GM18502 (cell line): ENCODE data around the gene SBK2.
"Not testable (repeated sequence)": the region's sequence is repeated elsewhere in the genome, so short reads cannot be mapped to it uniquely, and the experiment has no call there.

Experiments
- ATAC-seq: cut with Tn5 transposase; IDR thresholded peaks from one replicate; pipeline ENCODE4 v1.9.1; 2021; ENCODE audit warnings: mild to moderate bottlenecking; ENCODE audit not compliant: unreplicated experiment, poor library complexity

Gene SBK2

DNA sequence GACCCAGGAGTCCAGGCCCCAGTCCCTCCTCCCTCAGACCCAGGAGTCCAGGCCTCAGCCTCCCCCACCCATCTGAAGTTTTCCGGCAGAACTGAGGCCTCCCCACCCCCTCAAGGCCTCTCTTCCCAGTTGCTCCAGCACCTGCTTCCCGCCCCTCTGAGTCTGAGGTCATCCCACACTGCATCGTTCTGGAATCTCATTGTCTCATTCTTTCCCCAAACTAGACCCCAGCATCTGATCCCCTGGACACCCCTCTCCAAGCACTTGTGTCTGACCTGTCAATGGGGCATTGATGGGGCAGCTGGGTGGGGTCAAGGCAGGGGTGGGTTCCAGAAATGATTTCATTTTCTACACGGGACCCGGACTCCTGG lies 793 bp upstream of the SBK2 start:
- no peak for ATAC-seq

DNA sequence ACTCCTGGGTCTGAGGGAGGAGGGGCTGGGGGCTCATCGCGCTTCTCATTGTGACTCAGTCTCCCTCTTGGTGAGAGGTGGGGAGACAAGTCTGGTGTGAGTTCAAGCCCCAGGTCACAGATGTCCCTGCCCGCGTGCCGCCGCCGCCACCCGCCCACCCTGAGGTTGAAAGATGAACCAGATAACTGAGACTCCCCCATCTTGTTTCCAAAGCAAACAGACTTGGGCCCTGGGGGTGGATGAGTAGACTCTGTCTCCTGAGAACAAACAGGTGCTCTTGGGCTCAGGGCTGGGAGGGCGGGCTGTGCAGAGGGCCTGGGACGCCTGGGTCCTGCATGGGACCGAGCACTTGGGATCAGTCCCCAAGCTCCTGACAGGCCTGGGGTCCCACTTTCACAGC lies 567 bp downstream of the SBK2 start:
- no peak for ATAC-seq

DNA sequence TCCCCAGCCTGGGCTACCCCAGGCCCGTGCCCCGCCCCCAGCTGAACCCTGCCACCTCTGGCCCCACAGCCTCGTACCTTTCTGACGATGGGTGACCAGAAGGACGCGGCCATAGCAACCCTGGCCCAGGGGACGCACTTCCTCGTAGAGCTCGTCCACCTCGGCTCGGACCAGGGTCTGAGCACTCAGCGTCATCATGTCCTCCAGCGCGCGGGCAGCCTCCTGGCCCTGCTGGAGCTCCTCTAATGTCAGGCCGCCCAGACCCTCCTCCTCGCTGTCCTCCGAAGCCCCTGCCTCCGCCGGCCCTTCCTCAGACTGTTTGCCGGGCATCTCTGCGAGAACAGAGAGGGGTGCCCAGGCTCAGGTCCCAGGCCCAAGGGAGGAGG lies 975 bp downstream of the SBK2 start:
- no peak for ATAC-seq

DNA sequence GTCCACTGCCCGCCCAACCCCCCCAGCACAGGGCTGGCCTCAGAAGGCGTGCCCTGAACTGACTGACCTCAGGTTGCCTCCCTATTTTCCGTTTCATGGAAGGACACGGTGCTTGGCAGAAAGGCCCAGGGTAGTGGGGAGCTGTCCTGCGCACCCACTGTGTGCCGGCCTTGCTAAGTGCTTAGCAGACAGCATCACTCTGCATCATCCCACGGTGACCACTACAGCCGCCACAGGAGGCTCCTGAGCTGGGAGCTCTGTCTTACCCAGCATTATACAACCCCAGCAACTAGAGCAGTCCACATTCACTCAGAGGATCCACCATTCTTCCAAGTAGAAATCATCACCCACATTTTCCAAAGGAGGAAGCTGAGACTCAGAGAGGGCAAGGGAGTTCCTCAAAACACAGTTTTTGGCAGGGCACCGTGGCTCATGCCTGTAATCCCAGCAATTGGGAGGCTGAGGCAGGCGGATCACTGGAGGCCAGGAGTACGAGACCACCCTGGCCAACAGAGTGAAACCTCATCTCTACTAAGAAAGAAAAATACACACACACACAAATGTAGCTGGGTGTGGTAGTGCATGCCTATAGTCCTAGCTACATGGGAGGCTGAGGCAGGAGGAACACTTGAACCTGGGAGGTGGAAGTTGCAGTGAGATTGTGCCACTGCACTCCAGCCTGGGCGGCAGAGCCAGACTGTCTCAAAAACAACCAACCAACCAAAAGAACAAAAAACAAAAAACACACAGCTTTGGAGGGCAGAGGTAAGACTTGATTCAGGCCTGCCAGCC lies 1.6 kb downstream of the SBK2 start:
- no peak for ATAC-seq

DNA sequence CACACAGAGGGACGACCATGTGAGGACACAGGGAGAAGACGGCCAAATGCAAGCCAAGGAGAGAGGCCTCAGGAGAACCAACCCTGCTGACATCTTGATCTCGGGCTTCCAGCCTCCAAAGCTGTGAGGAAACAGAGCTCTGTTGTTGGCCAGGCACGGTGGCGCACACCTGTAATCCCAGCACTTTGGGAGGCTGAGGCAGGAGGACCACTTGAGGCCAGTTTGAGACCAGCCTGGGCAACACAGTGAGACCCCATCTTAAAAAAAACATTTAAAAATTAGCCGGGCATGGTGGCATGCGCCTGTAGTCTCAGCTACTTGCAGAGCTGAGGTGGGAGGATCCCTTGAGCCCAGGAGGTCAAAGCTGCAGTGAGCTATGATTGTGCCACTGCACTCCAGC lies 2.7 kb downstream of the SBK2 start:
- not testable (repeated sequence) for ATAC-seq

DNA sequence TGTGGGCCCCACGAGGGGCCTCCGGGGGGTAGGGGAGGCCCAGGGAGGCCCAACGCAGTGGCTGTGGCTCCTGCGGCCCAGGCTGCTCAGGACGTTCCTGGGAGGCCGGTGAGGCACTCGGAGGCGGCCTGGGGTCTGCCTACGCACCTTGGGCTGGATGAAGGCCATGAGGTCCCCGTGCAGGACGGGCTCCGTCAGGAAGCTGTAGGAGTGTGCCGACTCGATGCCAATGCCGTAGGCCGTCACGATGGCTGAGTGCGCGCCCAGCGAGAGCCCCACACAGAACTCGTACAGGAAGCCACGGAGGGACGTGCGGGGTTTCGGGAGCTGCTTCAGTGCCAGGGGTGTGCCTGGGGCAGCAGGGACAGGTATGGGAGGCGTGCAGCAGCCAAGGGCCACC lies 5.9 kb downstream of the SBK2 start:
- ATAC-seq = no peak

DNA sequence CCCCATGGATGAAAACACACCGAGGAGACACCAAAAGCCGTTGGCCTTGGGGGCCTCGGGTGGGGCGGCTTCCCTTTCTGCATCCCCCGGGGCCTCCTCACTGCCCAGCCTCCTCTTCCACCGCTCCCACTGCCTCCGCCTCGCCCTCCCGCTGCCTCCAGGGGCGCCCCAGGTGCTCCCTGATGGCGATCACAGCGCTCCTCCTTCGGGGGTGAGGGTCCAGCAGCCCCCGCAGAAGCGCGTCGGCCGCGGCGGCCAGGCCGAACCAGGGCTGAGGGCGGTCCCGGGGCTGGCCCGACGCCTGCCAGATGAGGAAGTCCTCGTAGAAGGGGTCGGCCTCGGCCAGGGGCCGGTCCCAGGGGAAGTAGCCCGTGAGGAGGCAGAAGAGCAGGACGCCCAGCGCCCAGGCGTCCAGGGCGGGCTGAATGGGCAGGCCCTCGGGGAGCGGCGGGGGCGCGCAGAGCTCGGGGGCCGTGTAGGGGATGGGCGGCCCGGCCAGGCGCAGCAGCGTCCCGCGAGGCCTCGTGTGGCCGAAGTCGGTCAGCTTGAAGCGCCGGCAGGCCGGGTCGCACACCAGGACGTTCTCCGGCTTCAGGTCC lies 7.2 kb downstream of the SBK2 start:
- no peak for ATAC-seq

DNA sequence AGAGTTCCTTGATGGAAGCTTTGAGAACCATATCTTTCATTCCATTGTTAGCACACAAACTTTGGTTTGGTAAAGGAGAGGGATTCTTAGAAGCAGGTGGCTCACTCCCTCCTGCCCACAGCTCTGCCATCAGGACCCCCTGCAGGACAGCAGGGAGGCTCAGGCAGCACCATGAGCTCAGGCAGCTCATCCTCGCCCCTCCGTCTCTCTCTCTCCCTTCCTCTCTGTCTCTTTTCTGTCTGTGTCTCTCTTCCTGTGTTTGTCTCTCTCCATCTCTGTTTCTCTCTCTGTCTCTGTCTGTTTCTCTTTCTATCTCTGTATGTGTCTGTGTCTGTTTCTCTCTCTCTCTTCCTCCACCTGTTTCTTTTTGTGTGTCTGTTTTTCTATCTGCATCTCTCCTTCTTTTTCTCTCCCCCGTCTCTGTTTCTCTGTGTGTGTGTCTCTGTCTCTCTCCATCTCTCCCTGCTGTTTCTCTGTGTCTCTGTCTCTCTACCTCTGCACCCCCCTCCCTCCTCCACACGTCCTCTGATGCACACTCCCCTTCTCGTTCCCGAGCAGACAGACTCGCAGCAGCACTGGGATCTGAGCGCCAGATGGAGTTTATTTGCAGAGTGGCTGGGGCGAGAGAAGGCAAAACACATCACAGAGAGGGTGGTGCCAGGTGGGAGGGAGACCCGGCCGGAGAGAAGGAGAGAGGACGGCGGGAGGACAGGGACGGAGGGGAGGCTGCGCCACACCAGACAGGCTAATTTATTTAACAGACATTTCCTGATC lies 8.7 kb downstream of the SBK2 start:
- ATAC-seq = no peak

DNA sequence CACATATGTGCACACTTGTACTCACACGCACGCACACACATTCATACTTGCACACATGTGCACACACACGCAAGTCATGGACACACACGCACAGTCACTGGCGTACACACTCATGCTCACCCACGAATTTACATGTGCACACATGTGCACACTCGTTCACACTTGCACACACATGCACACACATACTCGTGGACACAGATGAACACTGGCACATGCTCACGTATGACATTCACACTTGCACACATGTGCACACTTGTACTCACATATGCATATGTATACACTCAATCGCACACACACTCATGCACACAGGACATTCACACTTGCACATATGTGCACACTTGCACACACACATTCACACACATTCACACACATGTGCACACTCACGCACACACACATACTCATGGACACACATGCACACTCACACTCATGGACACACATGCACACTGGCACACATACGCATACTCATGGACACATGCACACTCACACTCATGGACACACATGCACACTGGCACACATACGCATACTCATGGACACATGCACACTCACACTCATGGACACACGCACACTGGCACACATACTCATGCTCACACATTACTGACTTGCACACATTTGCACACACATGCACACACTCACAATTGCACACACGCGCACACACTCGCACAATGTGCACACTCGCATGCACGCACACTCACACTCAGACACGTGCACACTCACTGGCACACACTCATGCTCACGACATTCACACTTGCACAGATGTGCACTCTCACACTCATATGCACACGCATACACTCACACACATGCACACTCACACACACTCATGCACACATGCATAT lies 9.5 kb downstream of the SBK2 start:
- ATAC-seq = no peak

DNA sequence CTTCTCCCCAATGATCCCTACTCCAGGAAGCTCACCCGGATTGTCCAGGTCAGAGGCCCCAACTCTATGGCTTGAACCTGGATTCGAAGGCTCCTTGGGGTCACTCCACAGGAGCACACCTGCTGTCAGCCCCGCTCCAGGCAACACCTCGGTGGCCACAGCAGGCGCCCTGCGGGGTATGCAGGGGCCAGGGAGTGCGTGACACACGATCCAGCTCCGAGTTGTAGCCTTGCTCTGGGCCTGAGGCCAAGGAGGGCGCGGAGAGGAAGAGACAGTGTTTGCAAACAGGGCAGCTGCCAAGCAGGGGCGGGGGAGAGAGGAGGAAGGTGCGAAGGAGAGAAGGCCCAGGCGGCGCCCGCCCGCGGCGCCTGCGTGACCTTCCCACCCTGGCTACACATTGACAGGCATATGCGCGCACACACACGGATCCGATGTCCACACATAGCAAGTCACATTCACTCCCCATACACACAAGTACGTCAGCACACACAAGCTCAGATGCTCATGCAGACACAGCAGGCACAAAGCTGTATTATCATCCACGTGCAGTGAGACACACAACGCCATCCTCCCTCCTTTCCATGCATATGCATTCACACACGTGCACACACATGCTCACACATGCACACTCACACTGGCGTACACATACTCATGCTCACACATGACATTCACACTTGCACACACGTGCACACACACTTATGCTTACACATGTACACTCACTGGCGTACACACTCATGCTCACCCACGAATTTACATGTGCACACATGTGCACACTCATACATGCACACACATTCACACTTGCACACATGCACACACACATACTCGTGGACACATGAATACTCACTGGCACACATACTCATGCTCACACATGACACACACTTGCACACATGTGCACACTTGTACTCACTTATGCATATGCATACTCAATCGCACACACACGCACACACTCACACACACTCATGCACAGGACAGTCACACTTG lies 10.4 kb downstream of the SBK2 start:
- ATAC-seq = no peak

DNA sequence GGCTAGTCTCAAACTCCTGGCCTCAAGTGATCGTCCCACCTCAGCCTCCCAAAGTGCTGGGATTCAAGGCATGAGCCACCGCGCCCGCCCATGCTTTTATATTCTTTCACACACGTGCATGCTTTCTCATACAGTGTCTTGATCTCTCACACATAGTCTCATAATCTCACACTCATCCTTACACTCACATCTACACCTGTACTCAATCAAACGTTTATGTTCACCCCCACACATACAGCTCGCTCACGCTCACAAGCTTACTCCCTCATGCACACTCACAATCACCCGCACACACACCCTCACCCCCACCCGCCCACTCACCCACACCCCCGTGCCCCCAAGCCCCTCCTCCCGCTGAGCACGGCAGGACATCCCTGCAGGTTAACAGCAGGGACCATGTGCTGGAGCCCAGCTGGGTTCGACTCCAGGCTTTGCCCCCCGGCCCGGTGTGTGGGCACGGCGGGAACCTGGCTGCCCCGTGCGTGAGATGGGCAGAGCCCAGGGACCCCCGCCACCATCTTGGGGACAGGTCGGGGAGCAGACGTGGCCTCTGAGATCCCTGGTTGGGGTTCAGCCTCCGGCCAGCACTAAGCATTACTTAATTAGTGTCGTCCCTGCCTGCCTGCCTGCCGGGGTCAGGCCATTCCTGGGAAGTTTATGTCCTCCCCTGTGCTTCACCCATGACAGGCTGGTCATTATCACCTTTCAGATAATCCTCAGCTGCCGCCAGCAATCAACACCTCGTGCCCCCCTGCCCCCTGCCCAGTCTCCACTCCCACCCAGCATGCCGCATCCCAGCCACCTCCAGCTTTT lies 11.4 kb downstream of the SBK2 start:
- ATAC-seq = no peak

DNA sequence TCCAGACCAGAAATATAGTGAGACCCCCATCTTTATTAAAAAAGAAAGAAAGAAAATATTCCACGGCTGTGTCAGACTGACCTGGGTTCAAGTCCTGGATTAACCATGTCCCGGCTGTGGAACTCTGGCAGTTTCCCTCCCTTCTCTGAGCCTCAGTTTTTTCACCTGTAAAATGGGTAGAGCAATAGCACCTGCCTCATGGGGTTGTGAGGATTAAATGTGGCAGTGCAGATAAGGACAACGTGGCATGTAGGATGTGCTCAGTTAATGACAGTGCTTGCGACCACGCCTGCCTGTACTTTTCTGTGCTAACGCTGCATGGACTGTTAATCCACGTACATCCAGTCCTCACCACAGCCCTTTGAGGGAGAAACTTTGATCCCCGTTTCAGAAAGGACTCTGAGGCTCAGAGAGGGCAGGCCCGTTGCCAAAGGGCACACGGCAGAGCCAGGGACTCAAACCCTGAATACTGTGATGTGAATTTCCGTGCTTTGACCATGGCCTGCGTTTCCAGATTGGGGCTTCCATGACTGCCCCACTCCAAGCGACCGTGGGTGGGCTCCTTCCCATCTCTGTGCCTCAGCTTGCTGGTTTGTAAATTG lies 16.1 kb downstream of the SBK2 start:
- ATAC-seq = no peak

DNA sequence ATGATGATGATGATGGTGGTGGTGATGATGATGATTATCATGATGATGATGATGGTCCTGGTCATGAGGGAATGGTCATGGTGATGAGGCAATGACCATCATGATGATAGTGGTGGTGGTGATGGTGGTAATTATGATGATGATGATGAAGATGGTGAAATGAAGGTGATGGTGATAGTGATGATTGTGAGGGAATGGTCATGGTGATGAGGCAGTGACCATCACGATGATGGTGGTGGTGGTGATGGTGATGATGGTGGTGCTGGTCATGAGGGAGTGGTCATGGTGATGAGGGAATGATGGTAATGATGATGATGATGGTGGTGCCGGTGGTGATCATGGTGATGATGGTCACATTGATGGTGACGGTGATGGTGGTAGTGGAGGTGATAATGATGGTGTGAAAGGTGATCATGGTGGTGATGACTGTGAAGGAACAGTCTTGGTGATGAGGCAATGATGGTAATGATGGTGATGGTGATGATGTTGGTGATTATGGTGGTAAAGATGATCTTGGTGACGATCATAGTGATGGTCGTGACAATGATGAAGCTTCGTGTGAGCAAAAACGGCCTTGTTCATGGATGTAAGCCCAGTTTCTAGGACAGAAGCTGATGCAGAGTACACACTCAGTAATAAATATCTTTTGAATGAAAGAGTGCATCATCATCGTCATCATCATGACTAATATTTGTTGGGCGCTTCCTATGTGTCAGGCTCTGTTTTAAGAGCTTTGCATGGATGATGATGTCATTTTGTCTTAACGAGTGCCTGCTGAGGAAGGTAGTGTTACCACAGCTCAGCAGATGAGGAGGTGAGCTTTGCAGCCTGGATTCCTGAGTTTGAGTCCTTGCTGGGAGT lies 17.3 kb downstream of the SBK2 start:
- ATAC-seq = no peak

DNA sequence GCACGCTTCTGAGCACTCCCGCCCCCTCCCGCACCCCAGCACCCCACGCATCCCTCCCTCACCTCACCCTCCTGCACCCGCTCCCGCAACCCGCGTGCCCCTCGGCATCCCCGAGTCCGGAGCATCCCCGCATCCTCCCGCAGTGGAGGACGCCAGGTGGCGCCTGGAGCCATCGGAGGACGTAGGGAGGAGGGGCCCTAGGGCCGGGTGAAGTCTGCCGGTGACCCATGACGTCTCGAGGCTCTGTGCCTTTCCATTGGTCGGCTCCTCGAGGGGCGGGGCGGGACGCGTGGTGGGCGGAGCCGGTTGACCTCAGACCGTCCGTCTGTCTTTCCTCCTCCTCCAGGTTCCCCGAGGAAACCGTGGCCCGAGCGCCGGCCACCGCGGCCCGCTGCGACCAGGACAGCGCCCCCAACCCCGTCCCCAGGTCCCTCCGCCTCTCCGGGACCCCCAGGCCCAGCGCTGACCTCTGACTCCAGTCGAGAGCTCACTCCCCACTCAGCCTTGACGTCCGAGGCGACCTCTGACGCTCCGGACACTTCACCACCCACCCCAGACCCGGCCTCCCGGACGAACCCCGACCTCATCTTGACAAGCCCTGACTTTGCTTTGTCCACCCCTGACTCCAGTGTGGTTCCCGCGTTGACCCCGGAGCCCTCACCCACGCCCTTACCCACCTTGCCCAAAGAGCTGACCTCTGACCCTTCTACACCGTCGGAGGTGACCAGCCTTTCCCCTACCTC lies 19.9 kb downstream of the SBK2 start:
- peak; percentile 97 for ATAC-seq

DNA sequence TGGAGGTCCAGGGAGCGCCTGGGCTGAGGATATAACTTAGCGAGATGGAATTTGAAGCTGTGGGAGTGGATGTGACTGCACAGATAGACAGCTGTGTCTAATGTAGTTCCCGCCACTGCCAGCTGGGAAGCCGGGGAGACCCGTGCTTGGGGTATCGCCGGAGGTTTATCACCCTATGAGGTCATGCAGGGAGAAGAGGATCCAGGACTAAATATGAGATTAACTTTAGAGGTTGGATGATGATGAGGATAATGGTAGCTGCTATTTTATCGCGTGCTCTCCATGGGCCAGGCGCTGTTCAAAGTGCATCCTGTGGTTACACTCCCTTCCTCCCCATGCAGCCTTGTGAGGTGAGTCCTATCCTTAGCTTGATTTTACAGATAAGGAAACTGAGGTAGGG lies 28.8 kb downstream of the SBK2 start:
- ATAC-seq = no peak

DNA sequence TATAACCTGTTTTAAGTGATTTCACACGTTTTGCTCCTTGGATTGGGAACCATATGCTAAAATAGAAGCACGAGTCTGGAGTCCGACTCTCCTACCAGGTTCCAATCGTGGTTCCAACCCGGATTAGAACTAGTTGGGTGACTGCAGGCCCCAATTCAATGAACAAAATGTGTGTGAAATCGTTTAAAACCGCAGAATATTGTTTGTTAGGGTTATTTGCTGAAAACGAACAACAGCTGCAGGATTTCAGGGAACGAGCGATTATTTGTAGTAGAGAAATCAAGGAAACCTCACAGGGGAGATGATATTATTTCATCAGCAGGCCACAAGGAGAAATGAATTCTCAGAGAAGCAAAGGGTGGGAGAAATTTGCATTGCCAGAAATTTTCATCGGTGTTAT lies 32.0 kb downstream of the SBK2 start:
- ATAC-seq = no peak

DNA sequence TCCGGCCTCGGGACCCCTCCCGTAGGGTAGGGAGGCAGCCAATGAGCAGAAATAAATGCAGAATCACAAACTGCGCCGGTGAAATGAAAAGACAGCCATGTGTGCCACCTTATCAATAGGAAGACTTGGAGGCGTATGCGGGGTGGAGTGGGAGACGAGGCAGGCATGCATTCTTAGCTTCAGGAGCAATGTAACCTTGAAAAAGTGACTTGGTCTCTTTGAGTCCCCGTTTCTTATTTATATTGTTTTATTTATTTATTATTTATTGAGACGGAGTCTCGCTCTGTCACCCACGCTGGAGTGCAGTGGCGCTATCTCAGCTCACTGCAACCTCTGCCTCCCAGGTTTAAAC lies 32.7 kb downstream of the SBK2 start:
- ATAC-seq = no peak
